HG03175 (cell line): ENCODE results near the gene UBQLNL.
A peak's percentile ranks its signal among the peaks of the same experiment; 100 is the strongest.

ENCODE experiments used
- ATAC-seq: cut with Tn5 transposase; IDR thresholded peaks from one replicate; pipeline ENCODE4 v1.9.1; 2021; ENCODE audit warnings: mild to moderate bottlenecking, moderate library complexity; ENCODE audit not compliant: unreplicated experiment

UBQLNL gene

DNA sequence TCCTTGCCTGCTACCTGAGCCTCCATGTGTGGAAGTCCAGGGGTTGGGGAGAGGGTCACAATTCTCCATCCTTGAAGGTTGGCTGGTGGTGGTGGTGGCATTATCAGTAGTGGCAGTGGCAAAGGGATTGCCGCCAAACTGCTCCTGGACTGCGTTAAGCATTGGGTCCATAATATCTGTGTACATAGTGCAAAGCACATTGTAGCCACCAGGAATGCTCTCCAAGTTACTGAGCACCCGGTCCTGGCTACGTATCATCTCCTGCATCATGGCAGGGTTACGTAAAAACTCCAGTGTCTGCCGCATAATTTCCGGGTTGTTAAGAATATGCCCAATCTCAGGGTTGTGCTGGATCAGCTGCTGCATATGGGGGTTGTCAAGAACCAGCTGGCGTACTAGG, 7.9 kb downstream of the UBQLNL start:
- no peak for ATAC-seq

- ATAC-seq: no peak
Observed at GRCh38 chr11:5507933-5508305, 8.6 kb downstream of the UBQLNL start.

DNA sequence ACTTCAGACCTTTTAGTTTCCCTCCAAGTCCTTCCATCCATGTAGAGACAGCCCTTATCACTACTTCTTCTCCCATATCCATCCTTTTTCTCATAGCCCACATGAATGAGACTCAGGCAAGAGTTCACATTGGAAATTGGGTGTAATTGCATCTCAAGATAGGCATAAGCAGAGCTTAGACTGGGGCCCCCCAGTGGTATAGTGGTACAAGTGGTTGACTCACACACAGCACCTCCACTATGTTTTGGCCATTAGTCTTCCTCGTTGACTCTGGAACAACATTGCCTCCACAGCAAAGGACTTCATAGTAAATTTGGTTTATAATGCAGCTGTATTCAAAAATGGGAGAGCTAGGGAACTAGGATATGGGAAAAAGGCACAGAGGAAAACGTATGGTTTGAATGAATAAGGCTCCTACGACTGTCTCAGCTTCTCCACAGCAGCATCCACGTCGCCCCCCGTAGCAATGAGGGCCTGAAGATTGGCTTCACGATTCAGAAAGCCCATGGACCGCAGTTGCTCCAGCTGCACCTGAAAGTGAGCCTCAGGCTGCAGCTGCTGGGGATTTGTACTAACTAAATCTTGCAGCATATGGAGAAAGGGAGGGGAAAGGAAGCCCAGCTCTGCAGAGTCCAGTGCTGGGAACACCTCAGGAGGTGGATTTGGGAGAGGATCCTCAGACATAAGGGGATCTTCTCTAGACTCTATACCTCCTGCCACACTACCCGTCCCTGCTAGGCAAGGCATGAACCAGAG, 9.1 kb downstream of the UBQLNL start:
- ATAC-seq: no peak

DNA sequence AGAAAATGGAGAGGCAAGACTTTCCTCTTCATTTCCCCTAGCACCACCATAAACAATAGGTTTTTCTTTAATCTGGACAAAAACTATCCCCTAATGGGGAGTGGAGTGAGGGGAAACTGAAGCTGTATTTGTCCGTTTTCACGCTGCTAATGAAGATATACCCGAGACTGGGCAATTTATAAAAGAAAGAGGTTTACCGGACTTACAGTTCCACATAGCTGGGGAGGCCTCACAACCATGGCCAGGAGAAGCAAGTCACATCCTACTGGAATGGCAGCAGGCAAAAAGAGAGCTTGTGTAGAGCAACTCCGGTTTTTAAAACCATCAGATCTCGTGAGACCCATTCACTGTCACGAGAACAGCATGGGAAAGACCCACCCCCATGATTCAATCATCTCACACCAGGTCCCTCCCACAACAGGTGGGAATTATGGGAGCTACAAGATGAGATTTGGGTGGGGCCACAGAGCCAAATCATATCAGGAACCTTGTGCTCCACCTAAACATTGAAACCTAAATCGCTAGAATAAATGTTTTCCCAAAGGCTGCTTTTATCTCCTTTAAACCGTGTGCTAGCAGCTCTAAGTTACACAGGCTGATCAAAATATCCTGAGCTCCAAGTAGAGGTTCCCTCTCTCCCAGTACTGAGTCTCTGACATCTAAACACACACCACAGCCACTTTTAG, 11.0 kb downstream of the UBQLNL start:
- no peak for ATAC-seq

- no peak for ATAC-seq
Observed at GRCh38 chr11:5504403-5504921, 12.0 kb downstream of the UBQLNL start.

DNA sequence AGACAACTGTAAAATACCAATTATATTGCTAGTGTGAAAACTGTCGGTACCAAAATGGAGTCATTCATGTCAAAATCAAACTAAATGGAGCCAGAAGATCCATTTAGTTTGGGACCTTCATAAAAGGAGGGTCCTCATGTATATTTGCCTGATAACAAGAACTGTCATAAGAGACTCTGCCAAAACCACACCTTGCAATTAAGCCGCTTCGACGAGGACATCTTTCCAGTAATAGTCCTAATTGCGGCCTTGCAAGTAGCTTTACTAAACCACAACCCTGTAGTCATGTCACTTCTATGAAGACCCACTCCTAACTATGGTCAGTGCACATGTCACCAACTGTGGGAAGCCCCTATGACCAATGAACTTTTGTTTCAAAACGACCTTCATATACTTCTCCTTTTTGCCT, 16.1 kb downstream of the UBQLNL start:
- no peak for ATAC-seq

- ATAC-seq: no peak
Observed at GRCh38 chr11:5499671-5500070, 16.8 kb downstream of the UBQLNL start.

DNA sequence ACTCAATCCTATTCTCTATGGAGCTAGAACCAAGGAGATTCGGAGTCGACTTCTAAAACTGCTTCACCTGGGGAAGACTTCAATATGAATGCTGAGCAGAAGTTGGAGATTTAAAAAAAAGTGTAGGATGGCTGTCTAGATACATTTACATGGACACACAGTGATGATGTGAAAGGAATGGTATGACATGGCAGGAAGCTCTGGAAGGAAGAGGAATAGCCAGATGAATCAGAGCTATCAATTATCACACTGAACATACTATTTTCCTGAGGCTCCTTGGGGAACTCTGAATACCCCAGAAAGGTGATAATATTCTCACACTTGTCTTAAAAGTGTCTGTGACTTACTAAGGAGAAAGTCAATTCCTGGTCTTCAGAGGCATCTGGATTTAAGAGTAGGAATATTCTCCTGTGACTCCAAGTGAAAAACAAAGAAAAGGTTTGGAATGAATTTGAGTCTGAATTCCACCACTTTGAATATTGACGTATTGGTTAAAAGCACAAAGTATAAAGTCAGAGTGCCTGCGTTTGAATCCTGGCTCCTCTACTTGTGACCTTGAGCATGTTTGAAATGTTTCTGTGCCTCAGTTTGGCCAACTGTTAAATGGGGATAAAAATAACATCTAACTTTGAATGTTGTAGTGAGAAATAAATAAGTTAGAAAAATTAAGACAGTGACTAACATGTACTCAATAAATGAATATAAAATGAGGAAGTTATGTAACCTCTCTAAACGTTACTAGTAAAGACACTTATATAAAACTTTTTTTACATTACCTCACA, 26.7 kb downstream of the UBQLNL start:
- no peak for ATAC-seq

GRCh38 chr11:5488798-5489399, 27.6 kb downstream of the UBQLNL start:
- ATAC-seq: no peak

GRCh38 chr11:5488385-5488784, 28.1 kb downstream of the UBQLNL start, which contains the start of gene OR52D1:
OR52D1 (plus strand) TSS chr11:5488685; CDS start chr11:5488707, 22 bp downstream.
- ATAC-seq: no peak

- no peak for ATAC-seq
Observed at GRCh38 chr11:5486421-5486820, 30.1 kb downstream of the UBQLNL start.

DNA sequence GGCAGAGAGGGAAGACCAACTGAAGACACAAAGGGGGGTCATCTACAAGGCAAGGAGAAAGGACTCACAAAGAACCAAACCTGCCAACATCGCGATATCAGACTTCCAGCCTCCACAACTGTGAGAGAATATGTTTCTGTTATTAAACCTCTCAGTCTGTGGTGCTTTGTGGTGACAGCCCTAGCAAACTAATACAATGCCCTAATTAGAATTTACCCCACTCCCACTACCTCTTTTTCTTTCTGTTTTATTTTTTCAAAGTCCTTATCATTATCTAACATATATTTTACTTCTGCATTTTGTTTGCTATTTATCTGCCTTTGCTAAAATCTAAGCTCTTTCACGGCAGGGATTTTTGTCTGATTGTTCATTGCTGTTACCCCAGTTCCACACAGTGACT, 30.5 kb downstream of the UBQLNL start:
- ATAC-seq: no peak

- peak; percentile 87 for ATAC-seq
Observed at GRCh38 chr11:5476186-5476819, 40.2 kb downstream of the UBQLNL start.

DNA sequence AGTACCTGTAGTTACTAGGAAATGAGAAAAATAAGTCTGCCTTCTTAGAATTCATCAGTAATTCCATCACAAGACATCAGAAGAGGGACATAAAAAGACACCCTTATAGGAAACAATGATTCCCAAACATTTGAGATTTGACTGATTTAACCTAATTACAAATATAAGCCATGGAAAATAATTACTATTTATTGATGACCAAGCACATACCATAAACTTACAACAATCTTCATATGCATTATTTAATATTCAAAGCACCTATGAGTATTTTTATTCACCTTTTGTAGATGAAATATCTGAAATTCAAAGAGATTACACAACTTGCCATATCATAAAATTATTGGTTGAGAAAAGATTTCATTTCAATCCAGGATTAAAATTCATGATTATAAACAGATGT, 42.6 kb downstream of the UBQLNL start:
- no peak for ATAC-seq

- no peak for ATAC-seq
Observed at GRCh38 chr11:5467527-5467926, 49.0 kb downstream of the UBQLNL start.
